HG03521 (cell line): ENCODE data around the gene CFAP77.

Experiments
- ATAC-seq: cut with Tn5 transposase; IDR thresholded peaks from one replicate; pipeline ENCODE4 v1.9.1; 2021; ENCODE audit warnings: mild to moderate bottlenecking, moderate library complexity; ENCODE audit not compliant: unreplicated experiment

CFAP77 gene

GRCh38 chr9:132514011-132514744, 104.2 kb downstream of the CFAP77 start:
- ATAC-seq: no peak

GRCh38 chr9:132514821-132515220, 104.8 kb downstream of the CFAP77 start:
- ATAC-seq: no peak

- ATAC-seq: no peak
Observed at GRCh38 chr9:132516301-132516700, 106.3 kb downstream of the CFAP77 start.

GRCh38 chr9:132516911-132517310, 106.9 kb downstream of the CFAP77 start:
- no peak for ATAC-seq

GRCh38 chr9:132517815-132518550, 108.0 kb downstream of the CFAP77 start:
- ATAC-seq: no peak

GRCh38 chr9:132518626-132519025, 108.6 kb downstream of the CFAP77 start:
- ATAC-seq: no peak

GRCh38 chr9:132519033-132519432, 109.0 kb downstream of the CFAP77 start:
- ATAC-seq: no peak

- ATAC-seq: no peak
Observed at GRCh38 chr9:132520612-132521011, 110.6 kb downstream of the CFAP77 start.

- ATAC-seq: no peak
Observed at GRCh38 chr9:132525308-132526023, 115.5 kb downstream of the CFAP77 start.

- no peak for ATAC-seq
Observed at GRCh38 chr9:132531195-132531594, 121.2 kb downstream of the CFAP77 start.

GRCh38 chr9:132531710-132532570, 121.9 kb downstream of the CFAP77 start:
- no peak for ATAC-seq

- no peak for ATAC-seq
Observed at GRCh38 chr9:132534832-132535231, 124.8 kb downstream of the CFAP77 start.

GRCh38 chr9:132536124-132536523, 126.1 kb downstream of the CFAP77 start:
- no peak for ATAC-seq

- ATAC-seq: no peak
Observed at GRCh38 chr9:132537352-132537751, 127.3 kb downstream of the CFAP77 start.

- no peak for ATAC-seq
Observed at GRCh38 chr9:132538071-132538470, 128.1 kb downstream of the CFAP77 start.

GRCh38 chr9:132539096-132539495, 129.1 kb downstream of the CFAP77 start:
- no peak for ATAC-seq

- ATAC-seq: no peak
Observed at GRCh38 chr9:132541051-132541450, 131.0 kb downstream of the CFAP77 start.

- no peak for ATAC-seq
Observed at GRCh38 chr9:132541870-132542830, 132.1 kb downstream of the CFAP77 start.

- no peak for ATAC-seq
Observed at GRCh38 chr9:132543251-132543650, 133.2 kb downstream of the CFAP77 start.

GRCh38 chr9:132543960-132544359, 133.9 kb downstream of the CFAP77 start:
- ATAC-seq: no peak
